ENCODE measurements around the gene HDAC4. TPM values are rescaled to one million over a fixed set of nuclear protein-coding genes. Genes with fewer than 3 reads are reported as not detected.

Gene HDAC4
- polyA plus RNA-seq, 1 donor from 2014 or later, result 2.8 TPM

DNA sequence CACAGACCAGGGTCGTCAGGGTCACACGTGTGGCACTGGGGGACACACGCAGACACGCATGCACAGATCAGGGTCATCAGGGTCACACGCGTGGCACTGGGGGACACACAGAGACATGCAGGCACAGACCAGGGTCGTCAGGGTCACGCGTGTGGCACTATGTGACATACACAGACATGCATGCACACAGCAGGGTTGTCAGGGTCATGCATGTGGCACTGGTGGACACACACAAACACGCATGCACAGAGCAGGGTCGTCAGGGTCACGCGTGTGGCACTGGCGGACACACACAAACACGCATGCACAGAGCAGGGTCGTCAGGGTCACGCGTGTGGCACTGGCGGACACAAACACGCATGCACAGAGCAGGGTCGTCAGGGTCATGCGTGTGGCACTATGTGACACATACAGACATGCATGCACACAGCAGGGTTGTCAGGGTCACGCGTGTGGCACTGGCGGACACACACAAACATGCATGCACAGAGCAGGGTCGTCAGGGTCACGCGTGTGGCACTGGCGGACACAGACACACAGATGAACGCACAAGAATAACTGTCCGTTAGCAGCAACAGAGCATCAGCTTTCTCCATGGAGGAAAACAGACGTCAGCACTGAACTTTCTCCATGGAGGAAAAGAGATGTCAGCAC is 34.9 kb downstream of the HDAC4 start:
- Mint-ChIP-seq H3K27me3 (no peaks in the 10 kb centered on the region), H3K9me3 (no peaks in the 10 kb centered on the region), H3K27ac (peak overlapping the region in 1 of 3 donors; percentile 51), H3K36me3 (peaks cover 3% of the 10 kb centered on the region), H3K4me3 (no peak overlapping the region), H3K4me1 (peaks cover 8 to 13% (median 12%) of the 10 kb centered on the region in 3 donors)

DNA sequence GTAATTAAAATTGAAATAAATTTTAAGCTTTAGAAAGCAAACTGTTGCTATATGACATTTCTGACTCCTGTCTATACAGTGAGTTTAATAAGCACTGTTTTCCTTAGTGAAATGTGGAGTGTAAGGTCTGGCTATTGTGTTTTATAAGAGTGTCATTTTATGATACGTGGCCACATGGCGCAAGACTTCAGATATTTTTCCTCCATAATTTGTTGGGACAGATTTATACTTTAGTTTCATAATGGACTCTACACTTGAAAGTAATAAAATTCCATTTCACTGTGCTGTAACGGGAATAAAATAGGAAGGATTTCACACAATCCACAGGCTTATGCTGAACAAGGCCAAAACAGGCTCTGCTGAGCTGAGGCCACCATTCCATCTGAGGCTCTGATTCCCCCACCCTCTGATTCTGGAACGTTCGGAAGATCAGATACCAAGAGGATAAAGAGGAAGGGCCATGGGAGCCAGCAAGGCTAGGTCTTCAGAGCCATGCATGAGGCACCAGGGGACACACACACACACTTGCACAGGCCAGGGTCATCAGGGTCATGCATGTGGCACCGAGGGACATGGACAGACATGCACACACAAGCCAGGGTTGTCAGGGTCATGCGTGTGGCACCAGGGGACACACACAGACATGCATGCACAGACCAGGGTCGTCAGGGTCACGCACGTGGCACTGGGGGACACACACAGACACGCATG is 35.6 kb downstream of the HDAC4 start:
- H3K27ac Mint-ChIP-seq, result no peak overlapping the region

DNA sequence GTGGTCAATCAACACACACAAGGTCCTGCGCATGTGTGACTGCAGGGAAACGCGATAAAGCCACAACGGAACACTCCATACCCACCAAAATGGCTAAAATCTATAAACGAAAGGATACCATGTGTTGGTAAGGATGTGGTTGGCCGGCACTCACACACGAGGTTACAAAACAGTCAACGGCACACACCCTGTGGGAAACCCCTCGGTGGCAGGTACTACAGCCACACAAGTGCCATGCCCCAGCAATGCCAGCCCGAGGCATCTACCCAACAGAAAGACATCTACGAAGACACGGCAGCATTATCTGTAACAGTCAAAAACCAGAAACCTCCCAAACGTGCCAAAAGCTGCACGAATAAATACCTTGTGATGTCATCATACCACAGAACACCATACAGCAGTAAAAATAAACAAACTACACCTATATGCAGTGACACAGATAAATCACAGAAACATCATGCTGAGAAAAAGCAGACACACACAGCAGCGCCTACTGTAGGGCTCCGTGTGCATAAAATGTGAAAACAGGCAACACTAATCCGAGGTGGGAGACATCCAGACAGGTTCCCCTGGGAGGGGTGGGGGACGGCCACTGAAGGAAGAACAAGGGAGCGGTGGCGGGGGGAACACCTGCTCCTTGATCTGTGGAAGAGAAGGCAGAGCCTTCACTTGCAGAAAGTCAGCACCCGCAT is 36.7 kb downstream of the HDAC4 start:
- H3K27ac Mint-ChIP-seq, result no peak overlapping the region
- no peaks in the 10 kb centered on the region for H3K27me3 Mint-ChIP-seq

More for the DNA sequence above, 35.6 kb downstream of the HDAC4 start:
- Mint-ChIP-seq H3K4me1 (peaks cover 8 to 12% (median 11%) of the 10 kb centered on the region in 3 donors), H3K27me3 (no peaks in the 10 kb centered on the region), H3K36me3 (peaks cover 3% of the 10 kb centered on the region), H3K4me3 (no peak overlapping the region), H3K9me3 (no peaks in the 10 kb centered on the region)

DNA sequence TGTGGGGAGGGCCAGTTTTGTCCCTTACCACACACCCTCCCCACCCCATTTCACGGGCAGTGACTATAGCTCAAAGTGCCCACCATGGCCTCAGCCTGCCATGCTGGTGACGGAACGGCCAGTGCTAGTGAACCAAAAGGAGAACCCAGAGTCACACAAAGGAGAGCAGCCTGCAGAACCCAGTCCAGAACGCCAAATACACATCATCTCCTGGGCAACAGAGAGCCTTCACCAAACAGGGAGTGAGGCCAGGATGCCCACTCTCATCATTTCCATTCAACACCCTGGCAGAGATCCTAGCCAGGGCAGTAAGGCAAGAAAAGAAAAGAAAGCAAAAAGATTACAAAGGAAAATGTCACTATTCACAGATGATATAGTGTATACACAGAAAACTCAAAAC is 38.3 kb downstream of the HDAC4 start:
- peaks cover 2% of the 10 kb centered on the region for H3K36me3 Mint-ChIP-seq
- no peaks in the 10 kb centered on the region for H3K9me3 Mint-ChIP-seq
- no peaks in the 10 kb centered on the region for H3K27me3 Mint-ChIP-seq
- no peak overlapping the region for H3K4me3 Mint-ChIP-seq
- H3K4me1 Mint-ChIP-seq, result peaks cover 0 to 8% (median 0%) of the 10 kb centered on the region in 3 donors
- no peak overlapping the region for H3K27ac Mint-ChIP-seq

More for the DNA sequence above, 36.7 kb downstream of the HDAC4 start:
- Mint-ChIP-seq H3K36me3 (peaks cover 2% of the 10 kb centered on the region), H3K9me3 (no peaks in the 10 kb centered on the region), H3K4me1 (peaks cover 0 to 8% (median under 1%) of the 10 kb centered on the region in 3 donors), H3K4me3 (no peak overlapping the region)

DNA sequence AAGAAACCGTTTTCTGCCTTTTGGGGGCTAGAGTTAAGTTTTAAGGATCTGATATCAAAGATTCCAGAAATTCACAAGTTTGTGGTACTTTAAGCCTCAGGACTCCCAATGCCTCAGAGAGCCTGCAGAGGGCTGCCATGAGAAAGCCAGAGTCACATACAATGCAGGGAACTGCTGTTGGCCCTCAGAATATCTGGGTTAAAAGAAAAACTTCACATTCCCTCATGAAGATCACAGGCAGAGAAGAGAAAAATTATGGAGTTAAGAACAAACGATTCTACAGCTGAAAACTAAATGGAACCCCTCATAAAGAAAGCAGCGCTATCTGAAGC is 39.5 kb downstream of the HDAC4 start:
- Mint-ChIP-seq H3K9me3 (no peaks in the 10 kb centered on the region), H3K27ac (peak overlapping the region in 2 of 3 donors; percentile 23 to 97), H3K4me3 (no peak overlapping the region), H3K27me3 (no peaks in the 10 kb centered on the region), H3K4me1 (peaks cover 0 to 8% (median 0%) of the 10 kb centered on the region in 3 donors), H3K36me3 (peaks cover 2% of the 10 kb centered on the region)

DNA sequence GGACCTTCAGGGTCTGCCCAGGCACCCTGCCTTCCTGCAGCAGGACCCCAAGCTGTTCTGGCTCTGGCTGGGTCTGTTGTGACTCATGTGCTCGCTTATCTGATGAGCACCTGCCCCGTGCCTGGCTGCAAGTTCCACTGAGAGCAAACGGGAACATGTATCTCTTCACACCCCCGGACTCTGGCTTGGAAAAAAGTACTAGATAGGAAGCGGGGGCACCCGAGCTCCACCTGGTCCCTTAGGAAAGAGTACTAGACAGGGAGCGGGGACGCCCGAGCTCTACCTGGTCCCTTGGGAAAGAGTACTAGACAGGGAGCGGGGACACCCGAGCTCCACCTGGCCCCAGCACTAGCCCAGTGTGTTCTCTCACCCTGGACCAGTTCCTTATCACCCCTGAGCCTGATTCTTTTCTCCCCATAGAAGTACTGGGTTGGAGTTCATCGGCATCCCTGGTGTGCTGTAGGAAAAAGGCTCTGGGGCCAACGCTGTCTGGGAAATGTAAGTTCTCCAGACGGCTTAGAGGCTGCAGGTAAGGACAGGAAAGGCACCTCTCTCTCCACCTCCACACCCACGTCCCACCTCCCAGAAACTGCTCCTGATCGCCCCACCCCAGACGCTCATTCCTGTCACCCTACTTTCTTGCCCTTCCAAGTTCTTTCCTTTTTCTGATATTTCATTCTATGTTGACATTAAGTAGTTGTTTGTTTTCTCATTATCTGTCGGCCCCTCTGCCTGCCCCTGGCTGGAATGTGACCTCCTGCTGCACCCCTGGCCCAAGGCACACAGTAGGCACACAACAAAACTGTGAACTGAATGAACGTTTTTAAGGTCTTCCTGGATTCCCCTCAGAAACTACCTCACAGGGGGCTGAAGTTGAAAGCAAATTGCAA is 40.2 kb downstream of the HDAC4 start:
- H3K9me3 Mint-ChIP-seq, result no peaks in the 10 kb centered on the region
- peaks cover 2% of the 10 kb centered on the region for H3K36me3 Mint-ChIP-seq
- peaks cover 0 to 8% (median 0%) of the 10 kb centered on the region in 3 donors for H3K4me1 Mint-ChIP-seq
- H3K27ac Mint-ChIP-seq, result peak overlapping the region in 1 of 3 donors; percentile 97
- no peak overlapping the region for H3K4me3 Mint-ChIP-seq
- no peaks in the 10 kb centered on the region for H3K27me3 Mint-ChIP-seq

DNA sequence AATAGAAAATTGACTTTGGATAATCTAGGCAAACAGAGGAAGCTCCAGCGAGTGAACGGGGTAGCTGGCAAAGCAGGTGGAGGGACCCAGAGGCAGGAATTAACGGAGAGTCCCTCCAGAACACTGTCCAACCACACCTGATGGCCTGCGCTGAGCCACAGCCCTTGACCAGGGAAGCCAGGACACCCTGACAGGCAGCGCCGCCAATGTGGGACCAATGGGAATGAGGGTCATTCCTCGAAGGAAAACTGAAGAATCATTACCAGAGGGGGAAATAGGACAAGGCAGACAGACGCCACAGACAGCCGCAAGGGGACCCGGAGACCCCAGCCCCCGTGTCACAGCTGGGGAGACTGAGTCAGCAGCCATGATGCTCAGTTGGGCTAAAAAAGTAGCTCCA is 40.8 kb downstream of the HDAC4 start:
- H3K27ac Mint-ChIP-seq, result no peak overlapping the region
- H3K27me3 Mint-ChIP-seq, result no peaks in the 10 kb centered on the region
- H3K9me3 Mint-ChIP-seq, result peaks cover 3 to 5% (median 4%) of the 10 kb centered on the region in 3 donors
- H3K36me3 Mint-ChIP-seq, result peaks cover 5% of the 10 kb centered on the region
- H3K4me1 Mint-ChIP-seq, result peaks cover 0 to 8% (median 0%) of the 10 kb centered on the region in 3 donors
- H3K4me3 Mint-ChIP-seq, result no peak overlapping the region

DNA sequence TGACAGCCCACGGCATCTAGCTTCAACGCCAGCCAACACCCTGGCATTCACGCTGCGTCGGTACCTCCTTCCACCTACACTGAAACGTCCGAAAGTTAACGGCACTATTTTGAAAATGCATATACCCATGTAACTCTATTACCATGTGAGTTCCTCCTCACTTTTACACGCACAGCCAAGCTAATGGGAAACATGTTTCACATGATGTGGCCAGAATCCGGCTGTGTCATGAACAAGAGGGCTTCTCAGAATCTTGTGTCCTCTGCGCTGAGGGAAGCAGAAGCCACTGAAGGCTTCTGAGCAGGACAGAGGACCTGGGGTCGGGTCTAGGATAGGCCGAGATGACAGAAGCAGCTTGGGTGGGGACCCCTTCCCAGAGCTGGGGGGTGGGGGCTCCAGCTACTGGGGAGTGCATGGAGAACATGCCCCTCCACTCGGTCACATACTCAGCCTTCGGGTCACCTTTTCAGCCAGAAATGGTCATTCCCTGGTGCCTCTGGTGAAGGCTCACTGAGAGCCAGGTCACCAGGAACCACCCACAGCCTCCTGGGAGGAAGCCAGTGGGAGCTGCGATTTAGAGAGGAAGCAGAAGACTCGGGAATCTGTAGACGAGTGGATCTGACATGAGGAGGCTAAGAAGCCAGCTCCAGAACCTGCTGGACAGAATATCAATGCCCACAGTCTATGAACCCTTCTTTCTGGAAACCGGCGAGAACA is 41.5 kb downstream of the HDAC4 start:
- Mint-ChIP-seq H3K27ac (no peak overlapping the region), H3K4me3 (no peak overlapping the region)

DNA sequence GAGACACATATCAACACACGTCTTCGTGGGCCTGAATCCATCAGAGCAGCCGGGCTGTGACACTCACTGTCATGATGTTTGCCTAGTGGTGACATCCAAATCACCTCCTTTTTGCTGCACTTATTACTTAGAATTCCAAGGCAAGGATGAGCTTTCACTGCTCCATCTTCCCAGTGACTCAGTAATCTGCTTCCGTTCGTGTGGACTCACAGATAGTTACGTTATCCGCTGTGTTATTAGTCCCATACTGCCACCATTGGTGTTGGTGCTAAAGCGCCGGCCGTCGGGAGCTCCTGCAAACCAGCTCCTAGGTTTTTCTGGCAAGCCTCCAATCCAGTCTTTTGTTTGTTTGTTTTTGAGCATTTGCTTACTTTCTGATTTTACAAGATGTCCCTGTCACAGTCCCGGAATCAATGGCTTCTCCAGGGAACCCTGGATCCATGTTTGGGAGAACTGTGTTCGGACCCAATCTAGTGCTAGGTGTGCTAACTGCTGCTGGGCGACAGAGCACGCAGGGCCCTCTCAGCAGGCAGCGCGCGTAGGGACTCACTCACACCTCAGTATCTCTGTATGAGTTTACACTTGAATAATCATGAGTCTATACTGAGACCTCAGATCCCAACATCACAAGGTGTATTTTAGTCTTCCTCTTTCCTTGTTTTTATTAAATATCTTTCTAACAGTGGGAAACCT is 42.6 kb downstream of the HDAC4 start:
- Mint-ChIP-seq H3K27ac (no peak overlapping the region), H3K4me1 (peaks cover 0 to 3% (median 0%) of the 10 kb centered on the region in 3 donors), H3K4me3 (no peak overlapping the region)

More for the DNA sequence above, 41.5 kb downstream of the HDAC4 start:
- H3K36me3 Mint-ChIP-seq, result peaks cover 7% of the 10 kb centered on the region
- peaks cover 4 to 11% (median 6%) of the 10 kb centered on the region in 3 donors for H3K9me3 Mint-ChIP-seq
- H3K4me1 Mint-ChIP-seq, result peaks cover 0 to 8% (median 0%) of the 10 kb centered on the region in 3 donors
- no peaks in the 10 kb centered on the region for H3K27me3 Mint-ChIP-seq

DNA sequence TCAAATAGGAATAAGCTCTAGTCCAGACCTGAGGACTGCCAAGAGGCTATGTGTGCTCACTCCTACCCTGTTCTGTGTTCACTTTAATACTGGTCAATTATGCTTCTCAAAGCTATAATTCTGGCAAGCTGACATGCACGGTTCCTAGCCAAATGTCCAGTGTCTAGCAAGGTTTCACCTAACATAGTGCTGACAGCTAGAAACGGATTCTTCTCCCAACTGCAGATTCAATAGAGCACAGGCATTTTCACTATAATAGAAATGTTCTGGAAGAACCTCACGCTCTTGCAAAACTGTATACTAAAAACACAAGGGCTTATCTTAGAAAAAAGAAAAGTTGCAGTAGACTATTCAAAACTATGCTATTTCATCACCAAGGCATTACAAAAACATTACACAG is 45.1 kb downstream of the HDAC4 start:
- H3K27me3 Mint-ChIP-seq, result no peaks in the 10 kb centered on the region
- H3K4me1 Mint-ChIP-seq, result no peaks in the 10 kb centered on the region
- H3K36me3 Mint-ChIP-seq, result peaks cover 16% of the 10 kb centered on the region
- H3K9me3 Mint-ChIP-seq, result peaks cover 4 to 11% (median 6%) of the 10 kb centered on the region in 3 donors
- H3K27ac Mint-ChIP-seq, result no peak overlapping the region
- H3K4me3 Mint-ChIP-seq, result no peak overlapping the region

More for the DNA sequence above, 42.6 kb downstream of the HDAC4 start:
- Mint-ChIP-seq H3K36me3 (peaks cover 5% of the 10 kb centered on the region), H3K27me3 (no peaks in the 10 kb centered on the region), H3K9me3 (peaks cover 4 to 11% (median 6%) of the 10 kb centered on the region in 3 donors)

DNA sequence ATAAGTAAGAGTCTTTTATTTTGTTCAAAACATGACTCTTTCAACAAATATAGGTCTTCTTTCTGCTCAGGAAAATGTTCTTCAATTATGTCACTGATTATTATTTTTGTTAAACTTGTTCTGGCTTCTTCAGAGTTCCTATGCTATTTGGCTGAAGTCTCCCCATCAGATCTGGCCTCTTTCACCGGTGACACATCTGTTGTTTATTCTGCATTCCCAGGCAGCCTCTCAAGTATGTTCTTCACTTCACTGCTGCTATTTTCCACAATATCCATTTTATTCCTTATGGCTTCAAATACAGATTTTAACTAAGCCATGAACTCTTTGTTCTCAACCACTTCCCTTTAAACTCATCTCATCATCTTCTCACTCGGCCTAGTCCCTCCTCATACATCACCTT is 45.7 kb downstream of the HDAC4 start:
- Mint-ChIP-seq H3K4me1 (no peaks in the 10 kb centered on the region), H3K27ac (no peak overlapping the region), H3K4me3 (no peak overlapping the region), H3K36me3 (peaks cover 16% of the 10 kb centered on the region), H3K27me3 (no peaks in the 10 kb centered on the region), H3K9me3 (peaks cover 4 to 11% (median 6%) of the 10 kb centered on the region in 3 donors)

DNA sequence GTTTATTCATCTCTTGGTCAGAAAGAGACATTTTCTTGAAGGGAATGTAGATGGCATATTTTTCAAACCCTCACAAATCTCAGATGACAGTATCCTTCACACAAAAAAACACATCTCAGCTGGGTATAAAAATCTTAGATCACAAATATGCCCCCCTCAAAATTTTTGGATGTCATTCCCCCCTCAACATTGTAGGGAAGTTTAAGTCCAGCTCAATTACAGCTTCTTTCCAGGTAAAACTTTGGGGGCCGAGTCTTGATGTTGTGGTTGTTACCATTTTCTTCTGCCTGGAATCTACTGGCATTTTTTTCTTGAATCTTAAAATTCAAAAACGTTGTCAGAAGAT is 46.1 kb downstream of the HDAC4 start:
- Mint-ChIP-seq H3K27ac (no peak overlapping the region), H3K36me3 (peaks cover 16% of the 10 kb centered on the region), H3K27me3 (no peaks in the 10 kb centered on the region), H3K4me3 (no peak overlapping the region), H3K4me1 (no peaks in the 10 kb centered on the region), H3K9me3 (peaks cover 4 to 11% (median 6%) of the 10 kb centered on the region in 3 donors)

DNA sequence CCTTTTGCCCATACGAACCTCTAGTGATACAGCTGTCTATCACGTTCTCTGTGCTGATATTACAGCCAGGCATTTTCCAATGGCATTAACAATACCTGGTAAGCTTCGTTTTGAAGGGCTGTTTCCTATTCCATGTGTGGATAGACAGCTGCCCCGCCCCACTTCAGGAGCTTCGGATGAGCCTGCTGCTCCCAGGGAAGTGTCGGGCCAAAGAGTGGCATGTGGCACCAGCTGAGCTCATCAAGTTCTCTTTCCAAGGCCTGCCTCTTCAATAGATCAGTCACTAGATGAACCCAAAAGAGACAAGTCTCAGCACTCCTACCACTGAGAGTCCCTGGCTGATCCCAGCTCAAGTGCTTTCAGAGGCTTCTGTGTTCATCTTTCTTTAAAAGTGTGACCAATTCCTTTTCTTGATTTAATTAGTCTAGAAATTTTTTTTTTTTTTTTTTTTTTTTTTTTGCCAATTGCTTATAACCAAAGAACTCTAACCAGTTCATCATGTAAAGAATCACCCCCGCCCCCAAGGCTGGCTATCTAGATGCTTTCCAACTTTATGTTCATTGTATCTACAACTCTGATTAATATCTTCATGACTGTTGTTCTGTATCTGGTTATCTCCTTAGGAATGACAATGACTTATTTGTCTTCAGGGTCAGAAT is 46.6 kb downstream of the HDAC4 start:
- Mint-ChIP-seq H3K27ac (no peak overlapping the region), H3K36me3 (peaks cover 17% of the 10 kb centered on the region), H3K27me3 (no peaks in the 10 kb centered on the region), H3K4me3 (no peak overlapping the region), H3K4me1 (no peaks in the 10 kb centered on the region), H3K9me3 (peaks cover 4 to 11% (median 6%) of the 10 kb centered on the region in 3 donors)
